ENCODE measurements around the gene SAMD4A.

GRCh38 chr14:54610051-54610977, 43.4 kb downstream of the SAMD4A start:
- TF ChIP-seq, protein P1, sequence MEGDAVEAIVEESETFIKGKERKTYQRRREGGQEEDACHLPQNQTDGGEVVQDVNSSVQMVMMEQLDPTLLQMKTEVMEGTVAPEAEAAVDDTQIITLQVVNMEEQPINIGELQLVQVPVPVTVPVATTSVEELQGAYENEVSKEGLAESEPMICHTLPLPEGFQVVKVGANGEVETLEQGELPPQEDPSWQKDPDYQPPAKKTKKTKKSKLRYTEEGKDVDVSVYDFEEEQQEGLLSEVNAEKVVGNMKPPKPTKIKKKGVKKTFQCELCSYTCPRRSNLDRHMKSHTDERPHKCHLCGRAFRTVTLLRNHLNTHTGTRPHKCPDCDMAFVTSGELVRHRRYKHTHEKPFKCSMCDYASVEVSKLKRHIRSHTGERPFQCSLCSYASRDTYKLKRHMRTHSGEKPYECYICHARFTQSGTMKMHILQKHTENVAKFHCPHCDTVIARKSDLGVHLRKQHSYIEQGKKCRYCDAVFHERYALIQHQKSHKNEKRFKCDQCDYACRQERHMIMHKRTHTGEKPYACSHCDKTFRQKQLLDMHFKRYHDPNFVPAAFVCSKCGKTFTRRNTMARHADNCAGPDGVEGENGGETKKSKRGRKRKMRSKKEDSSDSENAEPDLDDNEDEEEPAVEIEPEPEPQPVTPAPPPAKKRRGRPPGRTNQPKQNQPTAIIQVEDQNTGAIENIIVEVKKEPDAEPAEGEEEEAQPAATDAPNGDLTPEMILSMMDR (IDR thresholded peaks at IDR 0.05; ENCODE audit: insufficient read depth, low read length, poor library complexity, severe bottlenecking) = no peak
- no peak for TF ChIP-seq EZH2phosphoT487 (conservative IDR thresholded peaks at IDR 0.05; ENCODE audit: low read length)

Measured in SU-DHL-6 (cell line).